Measurements from ENCODE around the gene NINL. TPM values are rescaled to one million over a fixed set of nuclear protein-coding genes. Genes with fewer than 3 reads are reported as not detected.

The NINL gene
- total RNA-seq, 1 donor from 2014 or later: 5.0 TPM

DNA sequence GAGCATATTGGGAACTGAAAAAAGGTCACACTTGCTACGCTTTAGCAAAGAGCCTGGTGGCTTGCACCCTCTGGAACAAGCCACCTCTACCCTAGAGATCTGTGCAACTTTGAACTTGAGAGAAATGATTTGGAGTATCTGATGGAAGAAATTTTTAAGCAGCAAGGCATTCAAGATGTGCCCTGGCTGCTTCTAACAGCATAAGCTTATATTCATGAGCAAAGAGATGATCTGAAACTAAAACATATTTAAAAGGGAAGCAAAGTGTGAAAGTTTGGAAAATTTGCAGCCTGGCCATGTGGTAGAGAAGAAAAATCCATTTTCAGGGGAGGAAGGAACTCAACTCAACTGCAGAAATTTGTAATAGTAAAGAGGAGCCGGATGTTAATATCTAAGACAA is 71.1 kb downstream of the NINL start:
- Histone ChIP-seq H3K36me3 (ENCODE audit: control insufficient read depth, insufficient read depth, low read length) (peaks cover 5% of the 10 kb centered on the region), H3K27me3 (ENCODE audit: control insufficient read depth, insufficient read depth, low read length) (no peaks in the 10 kb centered on the region), H3K4me3 (ENCODE audit: low read depth, low read length) (no peak overlapping the region)
- DNase-seq (ENCODE audit: low read depth) (no peak), FAIRE-seq (no peak)
- TF ChIP-seq, protein P1, sequence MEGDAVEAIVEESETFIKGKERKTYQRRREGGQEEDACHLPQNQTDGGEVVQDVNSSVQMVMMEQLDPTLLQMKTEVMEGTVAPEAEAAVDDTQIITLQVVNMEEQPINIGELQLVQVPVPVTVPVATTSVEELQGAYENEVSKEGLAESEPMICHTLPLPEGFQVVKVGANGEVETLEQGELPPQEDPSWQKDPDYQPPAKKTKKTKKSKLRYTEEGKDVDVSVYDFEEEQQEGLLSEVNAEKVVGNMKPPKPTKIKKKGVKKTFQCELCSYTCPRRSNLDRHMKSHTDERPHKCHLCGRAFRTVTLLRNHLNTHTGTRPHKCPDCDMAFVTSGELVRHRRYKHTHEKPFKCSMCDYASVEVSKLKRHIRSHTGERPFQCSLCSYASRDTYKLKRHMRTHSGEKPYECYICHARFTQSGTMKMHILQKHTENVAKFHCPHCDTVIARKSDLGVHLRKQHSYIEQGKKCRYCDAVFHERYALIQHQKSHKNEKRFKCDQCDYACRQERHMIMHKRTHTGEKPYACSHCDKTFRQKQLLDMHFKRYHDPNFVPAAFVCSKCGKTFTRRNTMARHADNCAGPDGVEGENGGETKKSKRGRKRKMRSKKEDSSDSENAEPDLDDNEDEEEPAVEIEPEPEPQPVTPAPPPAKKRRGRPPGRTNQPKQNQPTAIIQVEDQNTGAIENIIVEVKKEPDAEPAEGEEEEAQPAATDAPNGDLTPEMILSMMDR (IDR thresholded peaks at IDR 0.05; ENCODE audit: insufficient read depth, low read length, severe bottlenecking): no peak

DNA sequence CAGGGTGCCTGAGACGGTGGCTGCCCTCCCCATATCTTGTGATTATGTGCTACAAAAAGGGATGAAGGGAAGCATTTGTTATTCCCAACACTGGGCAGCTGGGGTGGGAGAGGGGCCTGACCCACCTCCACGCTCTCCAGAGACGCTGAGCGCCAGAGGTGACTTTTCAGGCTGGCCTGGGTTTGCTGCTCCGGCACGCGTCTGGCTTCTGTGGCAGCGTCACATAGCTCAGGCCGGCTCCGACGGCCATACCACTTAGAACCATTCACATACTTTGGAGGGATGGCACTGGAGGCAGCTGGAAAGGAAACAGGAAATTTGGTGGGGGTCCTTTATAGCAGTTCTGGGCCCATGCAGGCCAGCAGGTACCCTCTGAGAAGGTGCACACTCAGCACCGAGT is 72.6 kb downstream of the NINL start:
- TF ChIP-seq, protein P1 (IDR thresholded peaks at IDR 0.05; ENCODE audit: insufficient read depth, low read length, severe bottlenecking): no peak
- peaks cover 6% of the 10 kb centered on the region for H3K36me3 ChIP-seq (ENCODE audit: control insufficient read depth, insufficient read depth, low read length)
- FAIRE-seq: peak; percentile 40
- no peak for DNase-seq (ENCODE audit: low read depth)
- H3K27me3 ChIP-seq (ENCODE audit: control insufficient read depth, insufficient read depth, low read length): no peaks in the 10 kb centered on the region
- no peak overlapping the region for H3K4me3 ChIP-seq (ENCODE audit: low read depth, low read length)

DNA sequence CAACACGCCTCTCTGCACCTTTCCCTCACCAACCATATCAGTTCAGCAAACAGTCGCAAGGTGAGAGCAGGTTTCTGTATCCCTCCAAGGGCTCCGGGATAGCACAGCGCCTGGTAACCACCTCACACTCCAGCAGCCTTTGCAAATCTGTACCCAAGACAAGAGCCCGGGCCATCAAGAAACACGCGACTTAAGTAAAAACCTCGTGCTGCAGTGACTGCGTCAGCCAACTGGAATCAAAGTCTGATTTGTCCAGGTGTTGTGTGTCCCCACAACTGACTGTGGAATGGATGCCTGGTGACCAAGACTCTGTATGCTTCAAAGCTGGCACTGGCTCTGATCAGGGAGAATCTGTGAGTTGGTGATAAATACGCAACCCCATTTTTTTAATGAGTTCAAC is 74.1 kb downstream of the NINL start:
- peaks cover 6% of the 10 kb centered on the region for H3K36me3 ChIP-seq (ENCODE audit: control insufficient read depth, insufficient read depth, low read length)
- TF ChIP-seq, protein P1 (IDR thresholded peaks at IDR 0.05; ENCODE audit: insufficient read depth, low read length, severe bottlenecking): no peak
- H3K27me3 ChIP-seq (ENCODE audit: control insufficient read depth, insufficient read depth, low read length): no peaks in the 10 kb centered on the region
- DNase-seq (ENCODE audit: low read depth) (no peak), FAIRE-seq (no peak)
- H3K4me3 ChIP-seq (ENCODE audit: low read depth, low read length): no peak overlapping the region

DNA sequence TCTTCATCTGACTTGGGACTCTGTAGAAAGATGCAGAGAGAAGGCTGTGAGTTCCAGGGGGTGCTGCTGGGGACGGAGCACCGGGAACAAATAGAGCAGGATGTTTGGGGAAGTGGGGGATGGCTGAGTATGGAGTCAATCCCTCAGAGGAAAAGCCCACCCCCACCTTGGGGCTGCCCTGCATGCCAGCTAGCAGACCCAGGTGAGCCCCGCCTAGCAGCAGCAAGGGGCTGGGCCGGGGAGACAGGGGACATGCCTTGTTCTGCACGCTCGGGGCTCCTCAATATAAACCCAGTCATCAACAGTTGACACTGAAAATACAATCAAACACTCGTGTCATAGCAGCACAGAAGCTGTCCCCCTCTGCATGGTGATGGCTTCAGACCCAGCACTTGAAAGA is 74.6 kb downstream of the NINL start:
- Histone ChIP-seq H3K4me3 (ENCODE audit: low read depth, low read length) (no peak overlapping the region), H3K36me3 (ENCODE audit: control insufficient read depth, insufficient read depth, low read length) (peaks cover 6% of the 10 kb centered on the region), H3K27me3 (ENCODE audit: control insufficient read depth, insufficient read depth, low read length) (no peaks in the 10 kb centered on the region)
- TF ChIP-seq, protein P1 (IDR thresholded peaks at IDR 0.05; ENCODE audit: insufficient read depth, low read length, severe bottlenecking): no peak
- FAIRE-seq: no peak
- no peak for DNase-seq (ENCODE audit: low read depth)

DNA sequence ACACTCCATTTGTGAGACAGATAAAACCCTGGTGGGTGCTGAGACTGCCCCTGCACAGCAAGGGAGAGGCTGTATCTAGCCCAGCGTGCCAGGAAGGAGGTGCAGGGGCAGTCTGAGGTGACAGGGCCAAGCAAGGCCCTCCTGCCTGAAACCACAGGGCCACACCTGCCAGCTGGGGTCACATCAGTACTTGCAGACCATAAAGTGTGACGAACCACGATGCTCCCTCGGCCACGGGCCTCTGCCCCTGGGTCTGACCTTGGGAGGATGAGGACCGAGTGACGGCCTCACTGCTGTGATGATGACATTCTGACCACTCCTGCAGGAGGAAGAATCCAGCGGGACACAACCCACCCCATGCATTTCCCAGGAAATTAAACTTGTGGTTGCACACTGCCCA is 75.1 kb downstream of the NINL start:
- no peak overlapping the region for H3K4me3 ChIP-seq (ENCODE audit: low read depth, low read length)
- no peaks in the 10 kb centered on the region for H3K27me3 ChIP-seq (ENCODE audit: control insufficient read depth, insufficient read depth, low read length)
- no peak for DNase-seq (ENCODE audit: low read depth)
- FAIRE-seq: peak; percentile 13
- H3K36me3 ChIP-seq (ENCODE audit: control insufficient read depth, insufficient read depth, low read length): peaks cover 6% of the 10 kb centered on the region
- TF ChIP-seq, protein P1 (IDR thresholded peaks at IDR 0.05; ENCODE audit: insufficient read depth, low read length, severe bottlenecking): no peak

DNA sequence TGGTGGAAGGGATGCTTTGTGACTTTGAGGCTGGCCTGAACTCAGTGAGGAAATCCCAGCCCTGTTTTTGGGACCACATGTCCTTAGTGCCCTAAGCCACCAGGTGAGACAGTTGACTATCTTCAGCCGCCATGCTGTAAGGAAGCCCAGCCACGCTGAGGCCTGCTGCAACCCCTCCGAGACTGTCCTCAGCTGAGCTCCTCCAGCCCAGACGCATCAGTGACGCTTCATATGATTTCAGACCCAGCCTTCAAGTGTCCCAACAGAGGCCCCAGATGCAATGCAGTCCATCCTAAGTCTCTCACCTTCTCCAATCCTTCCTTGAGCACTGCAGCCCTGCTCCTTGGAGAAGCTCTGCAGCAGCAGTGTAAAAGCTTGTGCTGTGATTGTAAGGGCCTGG is 76.2 kb downstream of the NINL start:
- FAIRE-seq: peak; percentile 58
- DNase-seq (ENCODE audit: low read depth): no peak
- Histone ChIP-seq H3K4me3 (ENCODE audit: low read depth, low read length) (no peak overlapping the region), H3K27me3 (ENCODE audit: control insufficient read depth, insufficient read depth, low read length) (no peaks in the 10 kb centered on the region), H3K36me3 (ENCODE audit: control insufficient read depth, insufficient read depth, low read length) (peaks cover 6% of the 10 kb centered on the region)
- TF ChIP-seq, protein P1 (IDR thresholded peaks at IDR 0.05; ENCODE audit: insufficient read depth, low read length, severe bottlenecking): no peak

Data from bronchial epithelial cell (primary cell).